HEK293 (cell line): ENCODE results near the gene MSI2.

Experiments
- MYNN ChIP-seq: fragments of 450-650 bp; formaldehyde crosslinking; IDR thresholded peaks from 2 replicates; pipeline ENCODE4 v1.5.1; 2016; ENCODE audit warnings: missing biosample characterization, missing genetic modification characterization, borderline replicate concordance
- SALL2 ChIP-seq: fragments of 450-650 bp; formaldehyde crosslinking; IDR thresholded peaks from 2 replicates; pipeline ENCODE4 v1.5.0; 2017; ENCODE audit warnings: missing biosample characterization, mild to moderate bottlenecking, missing genetic modification characterization, borderline replicate concordance
- ZBTB20 ChIP-seq: fragments of 450-650 bp; formaldehyde crosslinking; IDR thresholded peaks from 2 replicates; pipeline ENCODE4 v1.5.1; 2016; ENCODE audit warnings: missing biosample characterization, missing genetic modification characterization
- ZNF274 ChIP-seq, 2 experiments: fragments of 200-500 bp in 1 of 2; fragments of 450-650 bp in 1 of 2; sonication (Bioruptor generic) in 1 of 2; formaldehyde crosslinking in 1 of 2; IDR thresholded peaks; 2 replicates each; pipeline versions ENCODE4 v1.5.1 to v1.6.1; 2014 to 2016; ENCODE audit warnings: borderline replicate concordance in 1 of 2, inconsistent platforms in 1 of 2, low read length in 1 of 2, missing biosample characterization in 1 of 2, missing genetic modification characterization in 1 of 2
- ZNF416 ChIP-seq: fragments of 450-650 bp; formaldehyde crosslinking; IDR thresholded peaks from 2 replicates; pipeline ENCODE4 v1.5.1; 2016; ENCODE audit warnings: missing biosample characterization, missing genetic modification characterization
- ZNF629 ChIP-seq: fragments of 450-650 bp; formaldehyde crosslinking; IDR thresholded peaks from 2 replicates; pipeline ENCODE4 v1.5.1; 2017; ENCODE audit warnings: missing biosample characterization, missing genetic modification characterization
- TF ChIP-seq, protein P1 (sequence below): fragments of 450-650 bp; formaldehyde crosslinking; IDR thresholded peaks from 2 replicates; pipeline ENCODE4 v1.5.1; 2016; ENCODE audit warnings: missing biosample characterization, missing genetic modification characterization
- TF ChIP-seq, protein P2 (sequence below): fragments of 450-650 bp; formaldehyde crosslinking; IDR thresholded peaks from 2 replicates; pipeline ENCODE4 v1.5.1; 2016; ENCODE audit warnings: missing biosample characterization, missing genetic modification characterization

DNA sequence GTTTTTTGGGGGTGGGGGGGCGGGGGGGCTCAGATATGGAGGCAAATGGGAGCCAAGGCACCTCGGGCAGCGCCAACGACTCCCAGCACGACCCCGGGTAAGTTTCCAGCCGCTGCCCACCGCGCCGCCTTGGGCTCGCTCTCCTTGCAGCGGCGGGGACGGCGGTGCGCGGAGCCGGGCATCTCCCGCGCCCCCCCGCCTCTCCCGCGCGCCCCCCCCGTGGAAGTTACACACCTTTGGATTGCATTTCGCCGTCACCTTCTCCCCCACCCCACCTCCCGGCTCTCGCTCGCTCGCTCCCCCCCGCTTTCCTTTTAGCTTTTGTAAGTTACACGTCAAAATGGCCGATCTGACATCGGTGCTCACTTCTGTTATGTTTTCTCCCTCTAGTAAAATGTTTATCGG is 387 bp downstream of the MSI2 start:
- TF ChIP-seq ZNF274 (IDR thresholded peaks at IDR 0.05; ENCODE audit: low read length), result no peak
- no peak for TF ChIP-seq ZNF274 (tag by site-specific recombination; IDR thresholded peaks at IDR 0.05; ENCODE audit: borderline replicate concordance)
- no peak for TF ChIP-seq ZBTB20
- no peak for TF ChIP-seq ZNF416 (tag by site-specific recombination)
- TF ChIP-seq SALL2 (tag by site-specific recombination), result no peak
- TF ChIP-seq, protein P1, sequence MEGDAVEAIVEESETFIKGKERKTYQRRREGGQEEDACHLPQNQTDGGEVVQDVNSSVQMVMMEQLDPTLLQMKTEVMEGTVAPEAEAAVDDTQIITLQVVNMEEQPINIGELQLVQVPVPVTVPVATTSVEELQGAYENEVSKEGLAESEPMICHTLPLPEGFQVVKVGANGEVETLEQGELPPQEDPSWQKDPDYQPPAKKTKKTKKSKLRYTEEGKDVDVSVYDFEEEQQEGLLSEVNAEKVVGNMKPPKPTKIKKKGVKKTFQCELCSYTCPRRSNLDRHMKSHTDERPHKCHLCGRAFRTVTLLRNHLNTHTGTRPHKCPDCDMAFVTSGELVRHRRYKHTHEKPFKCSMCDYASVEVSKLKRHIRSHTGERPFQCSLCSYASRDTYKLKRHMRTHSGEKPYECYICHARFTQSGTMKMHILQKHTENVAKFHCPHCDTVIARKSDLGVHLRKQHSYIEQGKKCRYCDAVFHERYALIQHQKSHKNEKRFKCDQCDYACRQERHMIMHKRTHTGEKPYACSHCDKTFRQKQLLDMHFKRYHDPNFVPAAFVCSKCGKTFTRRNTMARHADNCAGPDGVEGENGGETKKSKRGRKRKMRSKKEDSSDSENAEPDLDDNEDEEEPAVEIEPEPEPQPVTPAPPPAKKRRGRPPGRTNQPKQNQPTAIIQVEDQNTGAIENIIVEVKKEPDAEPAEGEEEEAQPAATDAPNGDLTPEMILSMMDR (tag by site-specific recombination), result no peak
- TF ChIP-seq ZNF629 (tag by site-specific recombination), result no peak
- no peak for TF ChIP-seq MYNN (tag by site-specific recombination)
- TF ChIP-seq, protein P2, sequence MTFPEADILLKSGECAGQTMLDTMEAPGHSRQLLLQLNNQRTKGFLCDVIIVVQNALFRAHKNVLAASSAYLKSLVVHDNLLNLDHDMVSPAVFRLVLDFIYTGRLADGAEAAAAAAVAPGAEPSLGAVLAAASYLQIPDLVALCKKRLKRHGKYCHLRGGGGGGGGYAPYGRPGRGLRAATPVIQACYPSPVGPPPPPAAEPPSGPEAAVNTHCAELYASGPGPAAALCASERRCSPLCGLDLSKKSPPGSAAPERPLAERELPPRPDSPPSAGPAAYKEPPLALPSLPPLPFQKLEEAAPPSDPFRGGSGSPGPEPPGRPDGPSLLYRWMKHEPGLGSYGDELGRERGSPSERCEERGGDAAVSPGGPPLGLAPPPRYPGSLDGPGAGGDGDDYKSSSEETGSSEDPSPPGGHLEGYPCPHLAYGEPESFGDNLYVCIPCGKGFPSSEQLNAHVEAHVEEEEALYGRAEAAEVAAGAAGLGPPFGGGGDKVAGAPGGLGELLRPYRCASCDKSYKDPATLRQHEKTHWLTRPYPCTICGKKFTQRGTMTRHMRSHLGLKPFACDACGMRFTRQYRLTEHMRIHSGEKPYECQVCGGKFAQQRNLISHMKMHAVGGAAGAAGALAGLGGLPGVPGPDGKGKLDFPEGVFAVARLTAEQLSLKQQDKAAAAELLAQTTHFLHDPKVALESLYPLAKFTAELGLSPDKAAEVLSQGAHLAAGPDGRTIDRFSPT (tag by site-specific recombination), result no peak
